OCI-M1 (cell line): ENCODE results near the gene TERB1.
A peak's percentile ranks its signal among the peaks of the same experiment; 100 is the strongest.

ENCODE experiments used
- DNase-seq: peaks from one replicate; lab custom pipeline; 2025; lab: John Stamatoyannopoulos, UW

TERB1 gene

GRCh38 chr16:66746048-66746447 lies 55.3 kb downstream of the TERB1 start:
- DNase-seq, result no peak

DNA sequence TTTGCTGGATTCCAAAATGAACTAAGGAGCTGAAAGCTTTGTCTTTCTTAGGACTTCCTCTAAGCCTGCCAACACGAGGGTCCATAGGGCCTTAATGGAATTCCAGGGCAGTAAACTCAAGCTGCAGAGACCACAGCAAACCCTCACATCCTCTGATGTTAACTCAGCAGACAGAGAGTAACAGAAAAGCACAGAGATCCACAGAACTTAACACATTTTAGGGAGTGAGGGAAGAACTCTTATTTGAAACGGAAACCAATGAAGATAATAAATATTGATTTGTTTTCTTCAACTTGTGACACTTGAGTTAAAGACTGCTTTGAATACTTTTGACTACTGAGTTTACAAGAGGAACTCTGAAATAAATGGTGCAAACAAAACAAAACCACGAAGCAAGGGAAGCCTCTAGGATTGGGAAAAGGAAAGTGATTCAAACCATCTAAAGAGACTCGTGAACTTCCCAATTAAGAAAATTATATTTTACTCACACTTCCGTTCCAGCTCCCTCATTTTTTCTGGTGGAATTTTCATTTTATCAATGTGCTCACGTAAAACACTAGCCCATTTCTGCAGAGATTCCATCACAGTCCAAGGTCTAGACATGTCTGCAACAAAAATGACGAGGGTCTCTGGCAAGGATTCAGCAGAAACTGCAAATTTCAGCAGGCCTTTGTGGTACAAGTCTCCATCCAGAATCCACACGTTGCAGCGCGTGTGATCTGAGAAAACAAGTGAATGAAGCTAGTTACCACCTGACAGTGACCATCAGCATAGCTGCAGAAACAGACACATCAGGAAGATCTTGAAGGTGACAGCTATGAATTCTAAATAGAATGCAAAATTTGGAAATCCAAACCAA lies 59.2 kb downstream of the TERB1 start:
- DNase-seq, result no peak

- peak; percentile 56 for DNase-seq
These were observed 60.0 kb downstream of the TERB1 start for GRCh38 chr16:66741169-66741900.

GRCh38 chr16:66740533-66740932 lies 60.9 kb downstream of the TERB1 start:
- peak; percentile 43 for DNase-seq

GRCh38 chr16:66740010-66740409 lies 61.4 kb downstream of the TERB1 start:
- DNase-seq, result peak; percentile 70

DNA sequence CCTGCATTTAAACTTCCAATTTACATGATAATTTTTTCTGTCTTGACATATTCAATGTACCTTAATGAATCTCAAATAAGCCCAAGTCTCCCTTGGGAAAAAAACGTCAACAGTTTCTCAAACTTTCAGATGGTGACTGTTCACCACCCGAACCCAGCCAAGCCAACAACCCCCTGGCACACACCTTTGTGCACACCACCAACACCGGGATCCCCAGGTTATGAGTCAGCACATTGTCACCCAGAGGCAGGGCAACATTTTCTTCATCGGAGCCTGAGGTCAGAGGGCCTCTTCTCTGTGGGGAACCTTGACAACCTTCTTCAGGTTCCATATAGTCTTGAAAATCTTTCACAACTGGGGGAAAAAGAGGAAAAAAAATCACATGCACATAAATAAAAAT lies 65.5 kb downstream of the TERB1 start:
- DNase-seq, result no peak

DNA sequence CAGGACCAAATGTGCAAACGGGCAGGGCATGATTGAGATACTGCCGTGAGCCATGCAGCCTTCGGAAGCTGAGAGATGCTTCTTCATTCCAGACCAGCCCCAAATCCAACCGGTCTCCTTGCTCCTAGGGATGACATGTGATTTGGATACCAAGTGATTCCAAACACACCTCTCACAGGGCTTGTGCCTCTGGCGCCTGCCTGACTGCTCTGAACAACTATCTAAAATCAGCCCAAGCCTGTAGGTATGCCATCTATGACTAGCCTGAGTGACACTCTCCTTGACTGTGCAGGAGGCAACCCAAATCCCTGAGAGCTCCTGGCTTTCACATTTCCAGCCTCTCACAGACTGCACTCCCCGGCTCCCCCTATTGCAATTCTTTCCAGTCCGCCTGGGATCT lies 70.3 kb downstream of the TERB1 start:
- DNase-seq, result no peak

DNA sequence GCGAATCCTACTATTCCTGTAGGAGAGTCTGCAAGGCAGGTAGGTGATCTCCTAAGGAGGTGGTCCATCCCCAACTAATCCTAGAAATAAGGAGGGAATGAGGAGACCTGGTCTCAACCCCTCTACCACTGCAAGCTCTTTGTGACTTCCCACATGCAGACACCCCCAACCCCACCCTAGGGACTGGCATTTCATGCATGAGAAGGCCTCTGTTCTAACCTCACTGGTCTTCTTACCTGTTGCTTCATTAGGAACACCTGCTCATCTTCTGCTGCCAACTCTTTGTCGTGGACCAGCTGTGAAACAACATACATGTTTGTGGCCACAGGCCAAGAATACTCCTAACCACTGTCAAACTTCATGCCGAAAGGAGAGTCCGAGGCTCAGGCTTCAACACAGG lies 72.6 kb downstream of the TERB1 start:
- DNase-seq, result no peak

- DNase-seq, result peak; percentile 76
These were observed 73.1 kb downstream of the TERB1 start for GRCh38 chr16:66728117-66728787.

GRCh38 chr16:66720766-66721165 lies 80.6 kb downstream of the TERB1 start:
- no peak for DNase-seq

- no peak for DNase-seq
These were observed 82.1 kb downstream of the TERB1 start for GRCh38 chr16:66719246-66719645.

DNA sequence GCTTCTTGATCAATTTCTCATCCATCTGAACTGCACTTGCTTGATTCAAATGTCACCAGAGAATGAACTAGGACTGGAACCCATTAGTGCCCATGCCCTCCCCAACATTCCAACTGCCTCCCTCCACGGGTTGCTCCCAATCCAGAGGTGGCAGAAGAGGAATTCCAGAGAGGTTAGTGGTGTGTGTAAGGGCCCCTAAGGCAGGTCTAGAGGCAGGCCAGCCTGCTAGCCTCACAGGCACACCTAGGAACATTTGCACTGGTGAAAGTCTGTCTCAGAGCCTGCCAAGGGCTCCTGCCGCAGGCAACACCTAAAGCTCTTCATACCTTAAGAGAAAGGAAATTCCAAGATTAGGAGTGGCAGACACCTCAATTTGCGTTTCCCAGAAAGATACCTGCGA lies 83.6 kb downstream of the TERB1 start:
- DNase-seq, result no peak

- DNase-seq, result peak; percentile 68
These were observed 84.2 kb downstream of the TERB1 start for GRCh38 chr16:66717112-66717675.

DNA sequence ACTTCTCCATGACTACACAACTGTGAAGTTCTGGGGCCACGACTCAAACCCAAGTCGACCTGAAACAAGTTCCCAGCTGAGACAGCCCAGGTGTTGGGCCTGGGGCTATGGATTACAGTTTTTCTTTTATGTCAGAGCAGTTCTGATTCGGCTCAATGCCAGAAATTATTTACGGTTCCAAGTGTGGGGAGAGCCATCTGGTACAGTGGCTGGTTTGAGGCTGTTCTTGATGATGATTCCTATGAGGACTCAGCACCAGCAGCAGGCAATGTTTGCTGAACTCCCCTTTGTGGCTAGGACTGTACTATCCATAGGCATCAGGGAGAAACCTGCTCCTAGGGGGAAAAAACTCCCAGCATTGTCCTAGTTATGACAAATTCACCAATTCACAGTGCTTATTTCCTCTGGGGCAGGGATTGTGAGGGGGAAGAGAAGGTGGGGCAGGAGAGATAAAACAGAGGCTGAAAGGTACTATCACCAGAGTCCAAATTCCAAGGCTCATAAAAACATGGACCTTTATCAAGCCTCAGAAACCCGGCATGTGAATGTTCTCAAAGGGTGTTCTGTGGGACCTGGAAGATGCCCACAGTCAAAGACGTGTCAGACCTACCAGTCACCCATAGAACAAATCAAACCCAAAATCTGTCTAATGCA lies 86.6 kb downstream of the TERB1 start:
- no peak for DNase-seq

- DNase-seq, result no peak
These were observed 87.3 kb downstream of the TERB1 start for GRCh38 chr16:66714062-66714461.

GRCh38 chr16:66713076-66713475 lies 88.3 kb downstream of the TERB1 start:
- no peak for DNase-seq

- DNase-seq, result no peak
These were observed 88.9 kb downstream of the TERB1 start for GRCh38 chr16:66712512-66712911.

- DNase-seq, result no peak
These were observed 89.8 kb downstream of the TERB1 start for GRCh38 chr16:66711581-66711980.

GRCh38 chr16:66706506-66706880 lies 94.9 kb downstream of the TERB1 start:
- no peak for DNase-seq

DNA sequence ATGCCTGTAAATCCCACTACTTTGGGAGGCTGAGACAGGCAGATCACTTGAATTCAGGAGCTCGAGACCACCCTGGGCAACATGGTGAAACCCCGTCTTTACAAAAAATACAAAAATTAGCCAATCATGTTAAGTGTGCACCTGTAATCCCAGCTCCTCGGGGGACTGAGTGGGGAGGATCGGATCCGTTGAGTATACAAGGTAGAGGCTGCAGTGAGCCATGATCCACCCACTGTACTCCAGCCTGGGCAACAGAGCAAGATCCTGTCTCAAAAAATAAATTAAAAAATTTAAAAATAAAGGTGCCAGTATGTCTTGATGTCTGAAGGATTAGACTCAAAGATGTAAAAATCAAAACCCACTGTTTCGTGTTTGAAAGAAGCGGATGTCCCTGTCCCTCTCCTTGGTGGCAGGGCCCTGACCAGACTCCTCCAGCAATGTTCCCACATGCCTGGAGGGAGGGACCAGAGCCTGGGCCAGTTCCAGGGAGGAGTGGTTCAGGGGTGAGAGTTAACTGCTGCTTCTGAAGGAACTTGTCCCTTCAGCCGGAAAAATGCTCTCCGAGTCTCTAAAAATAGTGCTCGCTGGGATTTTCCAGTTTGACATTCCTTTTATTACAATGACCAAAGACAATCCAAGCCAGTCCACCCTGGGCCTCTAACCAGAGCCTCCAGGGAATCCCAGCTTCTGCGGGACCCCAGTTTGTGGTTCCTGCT lies 95.4 kb downstream of the TERB1 start:
- no peak for DNase-seq
